SK-N-SH (cell line): ENCODE measurements around the gene RNF126. TPM values are rescaled to one million over a fixed set of nuclear protein-coding genes. Genes with fewer than 3 reads are reported as not detected.

Experiments
- CTCF ChIA-PET: fragments of 300-600, 350-600 bp; formaldehyde crosslinking; extraction: SDS; loops from one replicate; lab custom pipeline; 2021; lab: Yijun Ruan, JAX
- POLR2A ChIA-PET: fragments of 350-600 bp; sonication (Branson Sonifier 250); formaldehyde crosslinking; extraction: SDS; loops from one replicate; lab custom pipeline; 2020; ENCODE audit warnings: antibody characterized with exemption, inconsistent platforms; lab: Yijun Ruan, JAX
- DNase-seq: peaks from one replicate; pipeline ENCODE4 v3.0.0; 2012
- H2AFZ ChIP-seq: fragments of 200-600 bp; sonication (generic); 2 replicates; pipeline ENCODE4 v1.8.1; 2016; ENCODE audit warnings: antibody characterized with exemption, mild to moderate bottlenecking, low read depth
- H3F3A ChIP-seq: fragments of 200-600 bp; sonication (generic); replicated peaks from 2 replicates; pipeline ENCODE3; 2016; ENCODE audit warnings: antibody characterized with exemption, mild to moderate bottlenecking; ENCODE audit not compliant: insufficient read depth
- H3K27ac ChIP-seq, 2 experiments: fragments of 200-500 bp in 1 of 2; fragments of 200-600 bp in 1 of 2; sonication (Bioruptor generic) in 1 of 2; sonication (generic), shearing (Covaris generic) in 1 of 2; 2 replicates each; pipeline versions ENCODE4 v1.5.1 to v1.6.1; 2014 to 2016; ENCODE audit warnings: low read depth in 2 of 2, inconsistent platforms in 1 of 2, low read length in 1 of 2, mild to moderate bottlenecking in 1 of 2, mixed read lengths in 1 of 2
- H3K27me3 ChIP-seq: fragments of 200-600 bp; sonication (generic), shearing (Covaris generic); 2 replicates; pipeline ENCODE4 v1.6.1; 2016; ENCODE audit warnings: mixed run types; ENCODE audit not compliant: insufficient read depth
- H3K36me3 ChIP-seq, 2 experiments: fragments of 200-500 bp in 1 of 2; fragments of 200-600 bp in 1 of 2; sonication (Bioruptor generic) in 1 of 2; sonication (generic) in 1 of 2; replicated peaks in 1 of 2; 2 replicates each; pipeline versions ENCODE3 to v1.5.1; 2014 to 2016; ENCODE audit warnings: low read length in 1 of 2, mild to moderate bottlenecking in 1 of 2; ENCODE audit not compliant: insufficient read depth in 2 of 2, control insufficient read depth in 1 of 2
- H3K4me1 ChIP-seq, 2 experiments: fragments of 200-500 bp in 1 of 2; fragments of 200-600 bp in 1 of 2; sonication (Bioruptor generic) in 1 of 2; sonication (generic), shearing (Covaris generic) in 1 of 2; 2 replicates each; pipeline versions ENCODE4 v1.5.1 to v1.6.1; 2014 to 2016; ENCODE audit warnings: low read depth in 1 of 2, low read length in 1 of 2, mixed run types in 1 of 2; ENCODE audit not compliant: insufficient read depth in 2 of 2, control insufficient read depth in 1 of 2
- H3K4me2 ChIP-seq: fragments of 200-600 bp; sonication (generic), shearing (Covaris generic); 2 replicates; pipeline ENCODE4 v1.6.1; 2017; ENCODE audit warnings: mixed run types
- H3K4me3 ChIP-seq, 2 experiments: fragments of 200-500 bp in 1 of 2; fragments of 200-600 bp in 1 of 2; sonication (Bioruptor generic) in 1 of 2; sonication (generic), shearing (Covaris generic) in 1 of 2; 2 replicates each; pipeline versions ENCODE4 v1.5.1 to v1.8.1; 2014 to 2016; ENCODE audit warnings: low read depth in 2 of 2, inconsistent platforms in 1 of 2, low read length in 1 of 2, mild to moderate bottlenecking in 1 of 2, mixed read lengths in 1 of 2, moderate library complexity in 1 of 2
- H3K79me2 ChIP-seq: fragments of 200-600 bp; sonication (generic); 2 replicates; pipeline ENCODE4 v1.8.1; 2017; ENCODE audit warnings: mild to moderate bottlenecking; ENCODE audit not compliant: insufficient read depth
- H3K9ac ChIP-seq: fragments of 200-600 bp; sonication (generic); 2 replicates; pipeline ENCODE4 v1.6.1; 2017; ENCODE audit warnings: mixed run types
- H3K9me2 ChIP-seq: fragments of 200-600 bp; sonication (generic); 2 replicates; pipeline ENCODE4 v1.6.1; 2017; ENCODE audit warnings: mixed run types
- H3K9me3 ChIP-seq: fragments of 200-600 bp; sonication (generic); 2 replicates; pipeline ENCODE4 v1.6.1; 2017; ENCODE audit warnings: mixed run types, mild to moderate bottlenecking, moderate library complexity
- H4K20me1 ChIP-seq: fragments of 200-600 bp; sonication (generic); 2 replicates; pipeline ENCODE4 v1.6.1; 2017; ENCODE audit warnings: mild to moderate bottlenecking, mixed run types; ENCODE audit not compliant: insufficient read depth
- EP300 ChIP-seq, 2 experiments: IDR thresholded peaks; 2 replicates each; pipeline versions ENCODE4 v1.4.0 to v1.6.1; 2012; ENCODE audit warnings: borderline replicate concordance in 1 of 2, low read depth in 1 of 2, low read length in 1 of 2
- FOSL2 ChIP-seq: IDR thresholded peaks from 2 replicates; pipeline ENCODE4 v1.4.0; 2012; ENCODE audit warnings: low read depth, mild to moderate bottlenecking, moderate library complexity, borderline replicate concordance
- FOXJ3 ChIP-seq: sonication (generic); formaldehyde crosslinking; IDR thresholded peaks from 2 replicates; pipeline ENCODE4 v1.5.1; 2020; ENCODE audit warnings: mild to moderate bottlenecking, missing genetic modification reagents
- FOXM1 ChIP-seq: IDR thresholded peaks from 2 replicates; pipeline ENCODE4 v1.4.0; 2012; ENCODE audit warnings: low read depth, mild to moderate bottlenecking
- JUND ChIP-seq: IDR thresholded peaks from 2 replicates; pipeline ENCODE4 v1.4.0; 2012
- RCOR1 ChIP-seq: fragments of 150-350 bp; IDR thresholded peaks from 2 replicates; pipeline ENCODE4 v1.6.1; 2017; ENCODE audit warnings: antibody characterized with exemption, low read length
- YY1 ChIP-seq: IDR thresholded peaks from 2 replicates; pipeline ENCODE4 v1.4.0; 2012; ENCODE audit warnings: low read depth, mild to moderate bottlenecking
- ZBTB33 ChIP-seq: IDR thresholded peaks from 2 replicates; pipeline ENCODE4 v1.4.0; 2012; ENCODE audit warnings: low read depth, borderline replicate concordance
- WGBS: methylation state at CpG from one replicate; pipeline ENCODE4 v1.1.6; 2017; ENCODE audit warnings: low lambda C conversion rate; 5-methylcytosine and 5-hydroxymethylcytosine counted together
- polyA plus RNA-seq, 3 experiments: library from polyadenylated mRNA; depleted of rRNA; stranded (reverse); fragments of >200 nt; gene quantifications; 2 replicates each; pipeline ENCODE4 v1.2.3, GENCODE V29; 2012

RNF126 gene
- polyA plus RNA-seq, 1 of the 3 experiments (the other 2 are of a cell fraction) = 12.9 TPM

- Histone ChIP-seq H3K79me2 (peaks cover 26% of the 10 kb centered on the region), H3K9me3 (no peaks in the 10 kb centered on the region), H3K4me3 (peak overlapping the region; percentile 82 to 95; a peak in 3 of 4 replicates), H3K9me2 (no peaks in the 10 kb centered on the region), H3K9ac (peak overlapping the region; percentile 90; the same call in 1 of the 2 replicates), H3K27me3 (no peaks in the 10 kb centered on the region), H2AFZ (no peak overlapping the region), H3K4me2 (peak overlapping the region; percentile 90), H3K4me1 (peaks cover 8 to 33% of the 10 kb centered on the region in 2 experiments; a peak in 3 of 4 replicates), H3K36me3 (peaks cover 0 to 3% of the 10 kb centered on the region in 2 experiments), H3F3A (peaks cover 10% of the 10 kb centered on the region), H4K20me1 (no peaks in the 10 kb centered on the region), H3K27ac (peak overlapping the region; percentile 78 to 96; a peak in 3 of 4 replicates)
- ChIA-PET CTCF (interaction anchor here (0.6 to 6.0 kb wide), 7 partner anchors 15 to 91 kb away, joined by 3 to 33 read pairs (median 9); partner anchors contain the start of genes PALM and RNF126), POLR2A (interaction anchor here (1.3 to 2.0 kb wide), 3 partner anchors 14 to 25 kb away, joined by 3 to 6 read pairs (median 3); partner anchors contain the start of gene RNF126)
- no peak for DNase-seq
- WGBS = 93% methylated on average over 10 of the region's 16 CpGs
- no peak for TF ChIP-seq ZBTB33
- TF ChIP-seq RCOR1 = no peak
- TF ChIP-seq JUND = no peak
- TF ChIP-seq FOSL2 = no peak
- TF ChIP-seq YY1 = no peak
These were observed 15.9 kb upstream of the RNF126 start for GRCh38 chr19:678791-679388.

GRCh38 chr19:677601-678436 lies 14.8 kb upstream of the RNF126 start:
- Histone ChIP-seq H3K4me3 (no peak overlapping the region), H3K27ac (peak overlapping the region in 1 of 2 experiments; percentile 44; a peak in 2 of 4 replicates), H4K20me1 (no peaks in the 10 kb centered on the region), H3F3A (peaks cover 10% of the 10 kb centered on the region)
- 80% methylated on average over 11 of the region's 22 CpGs for WGBS
- TF ChIP-seq EP300 (IDR thresholded peaks at IDR 0.05; ENCODE audit: borderline replicate concordance in 1 of 2, low read depth in 1 of 2, low read length in 1 of 2) = no peak
- no peak for TF ChIP-seq FOXM1
- no peak for TF ChIP-seq FOXJ3 (CRISPR knock-in tag)
- TF ChIP-seq, all 33 proteins: peak for 0
- CTCF ChIA-PET = interaction anchor here (0.6 to 6.0 kb wide), 6 partner anchors 26 to 92 kb away, joined by 3 to 33 read pairs (median 4); no protein-coding TSS in a partner anchor
- Histone ChIP-seq H3K4me1 (peaks cover 8 to 33% of the 10 kb centered on the region in 2 experiments; a peak in 3 of 4 replicates), H3K36me3 (peaks cover 0 to 3% of the 10 kb centered on the region in 2 experiments), H3K9me3 (no peaks in the 10 kb centered on the region), H3K9ac (peak overlapping the region; percentile 7; the same call in 1 of the 2 replicates), H3K79me2 (peaks cover 26% of the 10 kb centered on the region), H2AFZ (no peak overlapping the region), H3K27me3 (no peaks in the 10 kb centered on the region), H3K9me2 (no peaks in the 10 kb centered on the region), H3K4me2 (peak overlapping the region; percentile 89)
- POLR2A ChIA-PET = no interaction called here
- no peak for DNase-seq
